ENCODE measurements around the gene OCA2. TPM values are rescaled to one million over a fixed set of nuclear protein-coding genes. Genes with fewer than 3 reads are reported as not detected.

OCA2 gene
- total RNA-seq, 1 experiment from 2014 or later: 0.31 TPM

- Mint-ChIP-seq H3K27me3 (ENCODE audit: low read depth) (no peaks in the 10 kb centered on the region), H3K4me3 (no peak overlapping the region), H3K9me3 (peaks cover 17 to 24% of the 10 kb centered on the region in 2 experiments), H3K27ac (no peak overlapping the region; a peak in 1 of 7 replicates), H3K4me1 (peaks cover 12 to 20% of the 10 kb centered on the region in 2 experiments), H3K36me3 (ENCODE audit: insufficient read depth in 1 of 3, low read depth in 3 of 3) (peaks cover 7 to 19% (median 18%) of the 10 kb centered on the region in 3 experiments)
- Histone ChIP-seq H3K9ac (ENCODE audit: extremely low read depth, insufficient read length, low read length) (no peak overlapping the region), H3K23ac (ENCODE audit: insufficient read length, low read depth, low read length) (no peak overlapping the region), H2BK15ac (ENCODE audit: low read depth, low read length) (no peak overlapping the region), H2BK5ac (ENCODE audit: insufficient read length, low read length) (no peak overlapping the region), H3K79me2 (ENCODE audit: insufficient read depth, low read length) (no peaks in the 10 kb centered on the region), H2AFZ (ENCODE audit: low read length) (no peak overlapping the region), H3K4ac (ENCODE audit: low read depth, low read length) (no peak overlapping the region), H3K9me3 (ENCODE audit: control insufficient read depth, low read depth, low read length) (no peaks in the 10 kb centered on the region), H3T11ph (ENCODE audit: low read length) (no peak overlapping the region), H3K18ac (ENCODE audit: insufficient read length, low read depth, low read length) (no peak overlapping the region), H3K27me3 (ENCODE audit: insufficient read depth, low read length) (no peaks in the 10 kb centered on the region), H4K20me1 (ENCODE audit: control insufficient read depth, insufficient read depth, insufficient read length) (no peaks in the 10 kb centered on the region), H2BK120ac (ENCODE audit: low read depth, low read length, poor library complexity, severe bottlenecking) (no peak overlapping the region), H4K5ac (ENCODE audit: insufficient read length, low read depth, low read length) (no peak overlapping the region), H2BK12ac (ENCODE audit: insufficient read length, low read depth, low read length) (no peak overlapping the region), H2BK20ac (ENCODE audit: low read depth, low read length, poor library complexity, severe bottlenecking) (no peak overlapping the region), H3K23me2 (ENCODE audit: insufficient read length, low read depth, low read length, poor library complexity, severe bottlenecking) (no peaks in the 10 kb centered on the region), H3K56ac (ENCODE audit: insufficient read length, low read depth, low read length) (no peak overlapping the region), H4K91ac (ENCODE audit: insufficient read length, low read depth, low read length) (no peak overlapping the region), H3K14ac (ENCODE audit: insufficient read depth, low read length) (no peak overlapping the region), H3K4me1 (ENCODE audit: insufficient read depth, low read length) (peaks cover 7% of the 10 kb centered on the region), H3K27ac (ENCODE audit: insufficient read length, low read depth, low read length) (no peak overlapping the region), H4K8ac (replicated peaks; ENCODE audit: insufficient read length, low read depth, low read length) (no peak overlapping the region), H3K79me1 (ENCODE audit: insufficient read depth, low read depth, low read length, poor library complexity, severe bottlenecking) (no peaks in the 10 kb centered on the region), H2AK5ac (ENCODE audit: insufficient read length, low read length) (no peak overlapping the region), H3K4me2 (ENCODE audit: insufficient read depth, insufficient read length, low read length) (no peak overlapping the region)
- WGBS (ENCODE audit: extremely low coverage, insufficient read length, low lambda C conversion rate): no CpG with 5 or more reads among the region's 9 CpGs
- no peak for TF ChIP-seq CTCF (conservative IDR thresholded peaks at IDR 0.05)
- no peak for DNase-seq
Measured at GRCh38 chr15:27934782-27935181, 164.3 kb downstream of the OCA2 start.

Data from H9 (cell line).